GM18511 (cell line): ENCODE measurements around the gene HSD11B1L.

ENCODE experiments used
- ATAC-seq: cut with Tn5 transposase; IDR thresholded peaks from one replicate; pipeline ENCODE4 v1.9.1; 2021; ENCODE audit warnings: mild to moderate bottlenecking, moderate library complexity; ENCODE audit not compliant: unreplicated experiment

HSD11B1L gene

DNA sequence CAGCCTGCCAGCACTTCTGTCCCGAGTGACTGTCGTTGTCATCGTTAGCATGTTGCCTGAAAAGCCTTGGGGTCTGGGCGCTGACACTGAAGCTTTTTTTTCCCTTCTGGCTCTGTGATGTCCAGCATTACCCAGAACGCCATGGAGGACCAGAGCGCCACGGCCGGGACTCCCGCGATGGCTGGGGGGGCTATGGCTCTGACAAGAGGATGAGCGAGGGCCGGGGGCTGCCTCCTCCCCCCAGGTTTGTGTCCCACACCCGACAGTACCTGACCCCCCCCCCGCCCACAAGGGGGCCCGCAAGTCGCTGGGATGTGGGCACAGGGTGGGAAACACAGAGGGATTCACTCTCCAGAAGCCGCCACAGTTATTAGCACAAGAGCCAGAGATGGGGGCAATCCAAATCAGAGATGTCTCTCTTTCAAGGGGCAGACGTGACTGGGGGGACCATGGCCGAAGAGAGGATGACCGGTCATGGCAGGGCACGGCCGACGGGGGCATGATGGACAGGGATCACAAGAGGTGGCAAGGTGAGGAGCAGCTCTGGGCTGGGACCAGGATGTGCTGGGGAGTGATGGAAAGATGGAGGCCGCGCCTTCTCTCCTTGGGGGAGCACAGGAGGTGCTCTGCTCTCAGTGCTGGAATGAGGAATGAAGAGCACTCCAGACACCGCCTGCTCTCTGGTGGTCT lies 13.8 kb upstream of the HSD11B1L start:
- no peak for ATAC-seq

DNA sequence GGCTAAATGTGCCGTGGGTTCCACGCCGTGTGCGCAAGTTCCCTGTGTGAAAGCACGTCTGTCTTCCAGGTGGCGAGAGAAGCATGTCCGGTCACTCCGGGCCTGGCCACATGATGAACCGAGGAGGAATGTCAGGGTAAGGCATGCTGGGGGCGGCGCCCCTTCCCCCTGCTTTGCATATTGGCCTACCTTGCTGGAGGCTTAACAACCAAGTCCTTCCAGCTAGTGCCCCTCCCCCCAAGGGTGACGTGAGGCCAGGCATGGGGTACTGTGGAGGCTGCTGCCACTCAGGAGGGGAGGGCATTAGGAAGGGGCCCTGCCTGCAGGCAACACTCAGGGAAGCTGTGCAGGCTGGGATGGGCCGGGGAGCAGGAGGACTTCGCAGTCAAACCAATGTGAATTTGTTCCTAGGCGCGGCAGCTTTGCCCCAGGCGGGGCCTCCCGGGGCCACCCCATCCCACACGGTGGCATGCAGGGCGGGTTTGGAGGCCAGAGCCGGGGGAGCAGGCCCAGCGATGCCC lies 13.0 kb upstream of the HSD11B1L start:
- ATAC-seq = no peak

DNA sequence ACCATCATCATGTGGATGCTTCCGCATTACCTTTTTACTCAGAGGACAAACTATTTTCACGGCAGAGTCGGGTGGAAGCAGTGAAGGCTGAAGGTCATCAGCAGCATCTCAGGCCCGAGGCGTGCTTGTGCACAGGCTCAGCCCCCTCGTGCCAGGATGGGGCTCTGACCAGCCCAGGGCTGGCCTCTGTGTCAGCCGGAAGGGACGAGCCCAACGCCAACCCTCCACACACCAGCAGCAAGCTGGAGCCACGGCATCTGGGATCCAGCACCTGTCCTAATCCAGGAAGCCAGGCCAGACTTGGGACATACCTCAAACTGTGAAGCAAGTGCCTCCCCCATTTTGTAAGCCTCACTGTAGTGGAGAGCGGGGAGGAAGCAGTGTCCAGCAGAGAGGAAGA lies 11.6 kb upstream of the HSD11B1L start:
- no peak for ATAC-seq

DNA sequence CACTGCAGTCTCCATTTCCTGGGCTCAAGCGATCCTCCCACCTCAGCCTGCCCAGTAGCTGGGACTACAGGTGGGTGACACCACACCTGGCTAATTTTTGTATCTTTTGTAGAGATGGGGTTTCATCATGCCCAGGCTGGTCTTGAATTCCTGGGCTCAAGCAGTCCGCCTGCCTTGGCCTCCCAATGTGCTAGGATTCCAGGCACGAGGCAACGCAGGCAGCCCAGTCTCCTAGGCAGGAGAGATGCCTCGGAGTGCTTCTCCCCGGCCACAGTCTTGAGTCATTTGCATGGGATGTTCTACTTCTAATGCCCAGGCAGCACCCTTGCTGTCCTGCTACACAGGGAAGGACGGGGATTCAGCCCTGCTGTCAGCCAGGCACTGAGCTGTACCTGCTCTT lies 9.2 kb upstream of the HSD11B1L start:
- ATAC-seq = no peak

DNA sequence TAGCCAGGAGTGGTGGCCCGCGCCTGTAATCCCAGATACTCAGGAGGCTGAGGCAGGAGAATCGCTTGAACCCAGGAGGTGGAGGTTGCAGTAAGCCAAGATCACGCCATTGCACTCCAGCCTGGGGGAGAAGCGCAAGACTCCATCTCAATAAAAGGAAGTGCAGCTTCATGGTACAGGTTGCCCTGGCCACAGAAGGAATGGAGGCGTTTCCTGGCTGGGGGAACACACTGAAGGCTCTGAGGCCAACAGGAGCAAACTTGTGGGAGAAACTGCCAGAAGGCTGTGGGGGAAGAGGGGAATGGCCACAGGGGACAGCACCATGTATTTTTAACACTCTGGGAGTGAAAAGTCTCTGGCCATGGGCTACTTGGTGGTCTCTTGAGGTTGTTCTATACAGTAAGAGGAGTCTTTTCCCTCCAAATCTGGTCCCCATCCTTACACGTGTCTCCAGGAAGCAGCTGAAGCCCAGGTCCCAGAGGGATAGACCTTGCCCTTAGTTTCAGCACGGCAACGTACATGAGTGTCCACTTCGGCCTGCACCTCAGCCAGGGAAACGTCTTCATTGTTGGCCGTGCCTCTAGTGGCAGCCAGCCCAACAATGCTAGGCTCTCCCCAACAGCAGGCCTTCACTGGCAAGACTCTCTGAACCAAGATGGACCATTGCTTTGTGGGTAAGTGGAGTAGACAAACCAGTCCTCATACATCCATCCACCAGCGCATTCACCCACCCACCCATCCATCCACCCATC lies 7.9 kb upstream of the HSD11B1L start:
- no peak for ATAC-seq

DNA sequence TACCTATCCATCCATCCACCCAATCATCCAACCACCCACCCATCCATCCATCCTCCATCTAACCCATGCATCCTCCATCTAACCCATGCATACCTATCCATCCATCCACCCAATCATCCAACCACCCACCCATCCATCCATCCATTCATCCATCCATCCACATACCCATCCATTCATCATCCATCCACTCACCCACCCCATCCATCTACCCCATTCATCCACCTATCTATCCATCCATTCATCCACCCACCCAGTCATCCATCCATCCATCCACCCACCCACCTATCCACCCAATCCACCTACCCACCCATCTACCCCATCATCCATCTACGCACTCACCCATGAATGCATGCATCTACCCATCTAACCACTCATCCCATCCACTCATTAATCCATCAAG lies 7.1 kb upstream of the HSD11B1L start:
- ATAC-seq = no peak

DNA sequence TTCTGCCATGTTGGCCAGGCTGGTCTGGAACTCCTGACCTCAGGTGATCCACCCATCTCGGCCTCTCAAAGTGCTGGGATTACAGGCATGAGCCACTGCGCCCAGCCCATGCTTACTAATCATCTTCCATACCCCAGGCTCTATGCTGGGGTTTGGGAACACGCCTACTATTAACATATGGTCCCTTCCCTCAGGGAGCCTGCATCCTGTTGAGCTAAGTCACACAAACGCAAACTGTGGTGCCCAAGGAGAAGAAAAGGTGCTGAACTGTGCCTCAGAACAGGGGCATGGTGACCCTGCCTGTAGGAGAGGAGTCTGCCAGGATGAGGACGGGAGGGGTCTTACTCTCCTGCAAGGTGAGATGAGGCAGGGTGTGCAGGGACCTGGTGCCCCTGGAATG lies 6.1 kb upstream of the HSD11B1L start:
- no peak for ATAC-seq

DNA sequence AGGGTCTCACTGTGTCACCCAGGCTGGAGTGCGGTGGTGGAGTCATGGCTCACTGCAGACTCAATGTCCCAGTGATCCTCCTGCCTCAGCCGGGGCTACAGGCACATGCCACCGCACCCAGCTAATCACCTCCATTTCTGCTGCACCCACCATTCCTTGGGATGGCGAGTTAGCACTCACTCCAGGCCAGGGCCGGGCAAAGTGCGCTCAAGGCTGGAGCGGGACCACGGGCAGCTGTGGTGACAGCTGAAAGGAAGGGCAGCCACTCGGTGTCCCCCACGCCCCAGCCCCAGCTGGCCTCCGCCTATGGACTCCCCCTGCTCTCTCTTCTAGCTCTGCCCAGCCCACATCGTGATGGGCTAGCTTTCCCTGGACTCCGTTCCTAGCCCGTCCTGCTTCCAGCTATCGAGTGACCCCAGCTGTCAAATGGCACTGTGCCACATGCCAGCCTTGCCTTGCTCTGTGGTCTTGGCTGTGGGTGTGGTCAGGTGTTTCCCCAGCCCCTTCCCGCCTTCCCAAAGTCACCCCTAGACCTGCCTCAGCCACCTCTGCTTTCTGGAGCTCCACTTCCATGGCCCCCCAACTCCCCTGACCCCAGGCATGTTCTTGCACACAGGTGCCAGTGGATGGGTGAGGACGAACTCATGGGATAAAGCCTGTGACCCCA lies 4.6 kb upstream of the HSD11B1L start:
- ATAC-seq = no peak

DNA sequence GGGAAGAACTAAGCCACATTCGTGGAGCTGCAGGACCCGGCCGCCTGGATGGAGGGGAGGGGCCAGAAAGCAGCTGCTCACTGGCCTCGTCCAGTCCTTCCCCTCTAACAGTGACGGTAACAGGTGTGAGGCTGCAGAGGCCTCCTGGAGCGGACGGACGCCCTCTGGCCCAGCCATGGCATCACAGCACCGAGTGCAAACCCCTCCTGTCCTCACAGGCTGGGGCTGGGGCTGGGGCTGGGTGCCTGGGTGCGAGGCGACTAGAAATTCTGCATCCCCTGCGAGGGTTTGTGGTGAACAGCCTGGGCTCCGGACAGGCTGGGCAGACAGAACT lies 4.1 kb upstream of the HSD11B1L start:
- ATAC-seq = no peak

DNA sequence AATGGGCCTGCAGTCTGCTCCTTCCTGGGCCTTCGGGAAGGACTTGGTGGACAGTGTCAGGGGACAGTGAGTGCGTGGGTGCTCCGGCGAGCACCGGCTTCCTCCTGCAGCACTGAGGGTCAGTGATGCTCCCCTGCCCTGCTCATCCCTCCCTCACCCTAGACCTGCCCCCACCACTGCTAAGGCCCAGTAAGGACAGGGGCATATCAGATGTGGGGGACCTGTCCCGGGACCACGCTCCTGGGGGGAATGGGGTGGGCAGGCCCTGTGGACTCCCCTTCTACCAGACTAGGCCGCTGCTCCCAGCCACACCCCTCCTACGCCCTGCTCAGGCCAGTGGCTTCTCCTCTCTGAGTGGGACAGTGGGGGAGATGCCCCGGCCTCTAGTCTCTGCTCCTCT lies 3.7 kb upstream of the HSD11B1L start:
- no peak for ATAC-seq

DNA sequence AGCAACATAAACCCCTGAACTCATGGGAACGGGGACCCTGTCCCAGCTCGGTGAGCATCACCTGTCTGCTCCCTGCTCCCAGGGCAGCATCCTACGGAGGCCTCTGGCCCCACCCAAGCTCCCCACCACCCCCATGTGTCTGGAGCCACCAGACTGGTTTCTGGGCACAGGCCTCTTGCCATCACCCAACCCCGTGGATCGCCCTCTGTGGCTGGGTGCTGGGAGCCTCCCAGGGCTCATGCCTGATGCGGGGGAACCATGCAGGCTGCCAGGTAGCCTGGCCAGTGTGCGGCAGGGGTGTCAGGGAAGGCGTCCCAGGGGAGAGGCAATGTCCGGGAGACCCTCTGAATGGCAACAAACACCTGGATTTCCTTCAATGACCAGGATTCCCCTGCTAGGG lies 3.2 kb upstream of the HSD11B1L start:
- no peak for ATAC-seq

DNA sequence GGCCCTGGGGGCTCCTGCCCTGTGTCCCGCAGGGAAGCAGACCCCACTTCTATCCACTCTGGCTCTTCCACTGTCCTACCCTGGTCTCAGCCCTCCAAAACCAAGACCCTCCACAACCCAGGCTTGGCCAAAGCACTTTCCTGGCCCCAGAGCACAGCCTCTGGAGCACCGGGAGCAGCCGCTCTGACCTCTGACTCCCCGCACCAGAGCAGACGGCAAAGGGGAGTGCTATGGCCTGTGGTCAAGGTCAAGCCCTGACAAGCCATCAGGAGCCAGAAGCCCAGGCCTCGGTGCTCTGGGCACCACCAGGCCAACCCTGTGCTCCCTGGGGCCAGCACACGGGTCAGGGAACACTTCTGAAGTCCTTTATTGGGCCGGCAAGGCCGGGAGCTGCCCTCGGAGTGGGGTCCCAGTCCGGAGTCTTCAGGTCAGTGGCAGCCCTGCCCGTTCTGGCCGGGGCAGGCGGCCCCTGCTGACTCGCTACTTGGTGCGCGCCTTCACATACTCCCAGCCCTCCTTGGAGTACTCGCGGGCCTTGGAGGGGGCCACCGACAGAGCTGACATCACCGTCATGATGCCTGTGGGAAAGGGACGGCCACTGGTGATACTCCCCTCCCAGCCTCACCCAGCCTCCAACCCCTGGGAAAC lies 2.6 kb upstream of the HSD11B1L start:
- no peak for ATAC-seq

DNA sequence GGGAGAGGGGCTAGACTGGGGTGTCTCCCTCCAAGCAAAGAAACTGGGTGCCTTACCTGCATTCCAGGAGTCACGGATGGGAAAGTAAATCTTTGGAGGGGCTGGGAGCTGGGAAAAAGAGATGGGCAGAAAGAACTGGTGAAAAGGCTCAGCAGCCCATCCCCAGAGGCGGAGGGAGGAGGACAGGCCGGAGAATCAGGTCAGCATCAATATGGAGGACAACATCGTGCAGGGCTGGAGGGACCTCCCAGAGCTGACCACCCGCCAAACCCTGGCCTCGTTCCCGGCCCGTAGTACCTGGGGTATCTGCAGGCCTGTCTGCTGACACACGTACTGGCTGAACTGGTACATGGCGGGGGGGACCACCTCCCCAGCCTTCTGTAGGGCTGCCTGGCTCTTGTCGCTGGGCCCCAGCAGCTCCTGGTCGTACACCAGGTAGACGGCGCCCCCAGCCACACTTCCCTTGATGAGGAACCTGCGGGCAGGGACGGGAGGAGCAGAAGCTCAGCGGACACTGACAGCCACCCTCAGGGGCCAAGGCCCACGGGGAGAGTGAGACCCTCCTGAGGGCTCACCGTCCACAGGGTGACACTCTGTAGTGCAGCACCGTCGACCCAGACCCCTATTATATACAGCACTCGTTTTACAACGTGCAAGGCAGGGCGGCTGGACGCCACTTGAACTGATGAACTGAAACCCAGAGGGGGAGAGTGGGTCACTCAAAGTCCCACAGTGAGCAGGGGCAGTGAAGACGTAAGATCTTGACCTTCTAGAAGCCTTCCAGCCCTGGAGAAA lies 1.3 kb upstream of the HSD11B1L start:
- no peak for ATAC-seq

DNA sequence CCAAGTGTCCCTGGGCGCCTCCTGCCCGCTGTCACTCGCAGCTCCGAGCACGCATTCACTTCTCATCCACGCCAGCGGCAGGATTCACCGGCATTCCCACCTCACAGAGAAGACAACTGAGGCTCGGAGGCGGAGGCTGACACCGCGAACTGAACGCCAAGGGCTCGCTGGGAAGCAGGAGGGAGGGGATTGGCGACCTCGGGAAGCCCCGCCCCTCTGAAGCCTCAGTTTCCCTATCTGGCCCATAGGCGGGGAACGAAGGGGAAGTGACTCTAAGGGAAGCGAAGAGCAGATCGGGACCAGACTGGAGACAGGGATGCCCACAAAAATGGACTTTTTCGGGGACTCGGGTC lies 767 bp upstream of the HSD11B1L start:
- no peak for ATAC-seq

DNA sequence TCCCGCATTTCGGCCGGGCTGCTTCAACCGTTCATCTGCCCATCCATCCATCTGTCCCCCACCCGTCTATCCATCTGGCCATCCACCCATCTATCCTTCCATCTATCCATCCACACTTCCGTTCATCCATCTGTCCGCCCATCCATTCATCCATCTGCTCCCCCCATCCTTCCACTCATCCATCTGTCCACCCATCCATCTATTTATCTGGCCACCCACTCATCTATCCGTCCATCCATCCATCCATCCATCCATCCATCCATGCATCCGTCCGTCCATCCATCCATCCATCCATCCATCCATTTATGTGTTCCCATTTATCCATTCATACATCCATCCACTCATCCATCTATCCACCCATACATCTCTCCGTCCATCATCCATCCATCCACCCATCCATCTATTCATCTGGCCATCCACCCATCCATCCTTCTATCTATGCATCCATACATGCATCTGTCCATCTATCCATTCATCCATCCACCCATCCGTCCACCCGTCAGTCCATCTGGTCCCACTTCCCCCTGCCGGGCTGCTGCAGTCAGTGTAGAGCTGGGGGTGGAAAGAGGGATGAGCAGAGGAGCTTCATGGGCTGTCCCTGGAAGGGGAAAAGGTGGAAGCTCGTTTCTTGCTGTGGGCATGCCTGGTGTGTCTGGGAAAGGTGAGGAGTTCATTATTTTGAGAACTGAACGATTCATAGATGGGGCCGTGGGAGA lies 722 bp downstream of the HSD11B1L start:
- no peak for ATAC-seq

DNA sequence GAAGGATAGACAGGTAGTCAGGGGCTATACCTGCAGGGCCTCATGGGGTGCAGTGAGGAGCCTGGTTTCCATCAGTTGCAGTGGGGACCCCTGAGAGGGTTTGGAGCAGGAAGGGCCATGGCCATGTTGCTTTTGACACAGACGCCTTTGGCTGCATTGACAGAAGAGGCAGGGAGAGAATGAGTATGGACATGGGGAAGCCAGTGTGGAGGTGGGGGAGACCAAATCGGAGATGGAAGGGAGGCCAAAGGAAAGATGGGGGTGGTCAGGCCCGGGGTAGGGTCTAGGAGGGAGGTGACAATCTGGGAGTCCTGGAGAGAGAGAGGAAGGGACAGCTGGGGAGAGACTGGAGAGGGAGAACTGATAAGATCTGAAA lies 1.3 kb downstream of the HSD11B1L start:
- ATAC-seq = no peak

DNA sequence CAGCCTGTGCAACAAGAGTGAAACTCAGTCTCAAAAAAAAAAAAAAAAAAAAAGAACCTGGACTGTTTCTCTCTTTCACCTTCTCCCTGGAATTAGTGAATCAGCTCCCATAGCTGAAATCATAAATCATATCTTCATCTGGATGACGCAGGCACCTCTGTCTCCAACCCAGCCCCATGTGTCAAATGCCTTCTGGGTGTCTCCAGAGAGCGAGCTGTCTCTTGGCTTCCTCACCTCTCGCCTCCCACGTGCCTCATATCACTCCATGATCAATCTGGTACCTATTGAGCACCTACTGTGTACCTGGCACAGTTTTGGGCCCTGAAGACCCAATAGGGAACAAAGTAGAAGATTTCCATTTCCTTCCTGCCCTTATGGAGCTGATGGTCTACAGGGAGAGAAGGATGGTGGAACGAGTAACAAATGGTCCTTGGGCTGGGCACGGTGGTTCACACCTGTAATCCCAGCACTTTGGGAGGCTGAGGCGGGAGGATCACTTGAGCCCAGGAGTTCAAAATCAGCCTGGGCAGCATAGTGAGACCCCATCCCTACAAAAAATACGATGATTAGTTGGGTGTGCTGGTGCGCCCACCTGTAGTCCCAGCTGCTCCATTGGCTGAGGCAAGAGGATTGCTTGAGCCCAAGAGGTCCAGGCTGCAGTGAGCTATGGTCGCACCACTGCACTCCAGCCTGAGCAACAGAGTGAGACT lies 2.5 kb downstream of the HSD11B1L start:
- ATAC-seq = no peak

DNA sequence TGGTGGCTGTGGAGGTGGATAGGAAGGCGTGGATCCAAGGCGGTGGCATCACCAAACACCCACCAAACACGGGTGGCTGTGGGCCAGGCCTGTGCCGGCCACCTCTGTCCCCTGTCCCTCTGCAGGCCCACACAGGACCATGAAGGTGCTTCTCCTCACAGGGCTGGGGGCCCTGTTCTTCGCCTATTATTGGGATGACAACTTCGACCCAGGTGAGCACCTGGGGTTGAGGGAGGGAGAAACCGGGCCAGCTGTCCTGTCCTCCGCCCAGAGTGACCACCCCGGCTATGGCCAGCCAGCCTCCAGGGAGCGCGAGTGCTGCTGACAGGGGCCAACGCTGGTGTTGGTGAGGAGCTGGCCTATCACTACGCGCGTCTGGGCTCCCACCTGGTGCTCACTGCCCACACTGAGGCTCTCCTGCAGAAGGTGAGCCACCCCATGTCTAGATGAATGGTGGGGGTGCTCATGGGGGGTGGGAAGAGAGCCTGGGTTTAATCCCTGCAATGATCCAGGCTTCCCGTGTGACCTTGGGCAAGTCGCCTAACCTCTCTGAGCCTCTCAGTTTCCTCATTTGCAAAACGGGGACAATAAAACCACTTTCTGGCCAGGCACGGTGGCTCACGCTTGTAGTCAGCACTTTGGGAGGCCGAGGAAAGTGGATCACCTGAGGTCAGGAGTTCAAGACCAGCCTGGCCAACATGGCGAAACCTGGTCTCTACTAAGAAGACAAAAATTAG lies 4.0 kb downstream of the HSD11B1L start:
- no peak for ATAC-seq

DNA sequence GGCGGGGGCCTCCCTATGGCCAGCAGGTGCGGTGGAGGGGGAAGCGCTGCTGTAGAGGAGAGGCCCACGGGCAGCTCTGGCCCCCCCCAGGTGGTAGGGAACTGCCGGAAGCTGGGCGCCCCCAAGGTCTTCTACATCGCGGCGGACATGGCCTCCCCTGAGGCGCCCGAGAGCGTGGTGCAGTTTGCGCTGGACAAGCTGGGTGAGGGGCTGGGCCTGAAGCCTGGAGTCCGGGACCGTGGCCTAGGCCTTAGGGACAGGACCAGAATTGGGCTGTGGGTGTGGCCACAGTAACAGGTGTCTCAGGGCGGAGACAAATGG lies 5.5 kb downstream of the HSD11B1L start:
- ATAC-seq = no peak
